HG02588 (cell line): ENCODE data around the gene ELFN1.

Experiments
- ATAC-seq: cut with Tn5 transposase; IDR thresholded peaks from one replicate; pipeline ENCODE4 v1.9.1; 2021; ENCODE audit warnings: mild to moderate bottlenecking, moderate library complexity; ENCODE audit not compliant: unreplicated experiment

ELFN1 gene

GRCh38 chr7:1777122-1777521 is 107.0 kb downstream of the ELFN1 start:
- no peak for ATAC-seq

GRCh38 chr7:1779445-1779844 is 109.4 kb downstream of the ELFN1 start:
- no peak for ATAC-seq

GRCh38 chr7:1781369-1781768 is 111.3 kb downstream of the ELFN1 start:
- ATAC-seq: no peak

DNA sequence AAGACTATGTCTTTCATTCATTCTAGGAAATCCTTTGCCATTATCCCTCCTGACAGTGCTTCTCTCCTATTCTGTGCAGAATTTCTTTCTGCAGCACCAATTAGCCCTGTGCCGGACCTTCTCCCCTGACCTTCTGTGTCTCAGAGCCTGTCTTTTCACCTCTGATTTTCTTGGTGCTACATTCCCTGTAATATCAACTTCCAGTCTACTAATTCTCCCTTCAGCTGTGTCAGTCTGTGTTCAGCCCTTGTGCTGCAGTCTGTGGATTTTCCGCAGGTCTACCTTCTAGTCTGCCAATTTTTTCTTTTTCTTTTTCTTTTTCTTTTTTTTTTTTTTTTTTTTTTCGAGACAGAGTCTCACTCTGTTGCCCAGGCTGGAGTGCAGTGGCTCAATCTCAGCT is 115.8 kb downstream of the ELFN1 start:
- no peak for ATAC-seq

DNA sequence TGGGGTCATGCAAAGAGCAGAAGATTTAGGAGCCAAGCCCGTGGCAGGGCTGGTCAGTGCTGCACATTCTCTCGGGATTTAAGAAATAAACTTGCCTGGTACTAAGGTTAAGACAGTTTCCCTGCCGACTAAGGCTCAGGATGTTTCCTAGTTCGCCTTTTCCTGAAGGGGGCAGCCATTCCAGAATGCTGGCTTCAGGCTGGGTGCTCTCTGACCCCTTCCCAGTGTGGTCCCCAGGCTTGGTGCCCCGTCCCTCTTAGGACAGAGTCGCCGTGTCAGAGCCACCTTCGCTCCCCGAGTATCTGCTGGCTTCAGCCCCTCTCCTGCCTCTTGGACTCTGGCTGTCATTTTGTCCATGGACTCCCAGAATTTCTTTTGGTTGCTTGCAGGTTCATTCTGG is 117.2 kb downstream of the ELFN1 start:
- ATAC-seq: no peak

DNA sequence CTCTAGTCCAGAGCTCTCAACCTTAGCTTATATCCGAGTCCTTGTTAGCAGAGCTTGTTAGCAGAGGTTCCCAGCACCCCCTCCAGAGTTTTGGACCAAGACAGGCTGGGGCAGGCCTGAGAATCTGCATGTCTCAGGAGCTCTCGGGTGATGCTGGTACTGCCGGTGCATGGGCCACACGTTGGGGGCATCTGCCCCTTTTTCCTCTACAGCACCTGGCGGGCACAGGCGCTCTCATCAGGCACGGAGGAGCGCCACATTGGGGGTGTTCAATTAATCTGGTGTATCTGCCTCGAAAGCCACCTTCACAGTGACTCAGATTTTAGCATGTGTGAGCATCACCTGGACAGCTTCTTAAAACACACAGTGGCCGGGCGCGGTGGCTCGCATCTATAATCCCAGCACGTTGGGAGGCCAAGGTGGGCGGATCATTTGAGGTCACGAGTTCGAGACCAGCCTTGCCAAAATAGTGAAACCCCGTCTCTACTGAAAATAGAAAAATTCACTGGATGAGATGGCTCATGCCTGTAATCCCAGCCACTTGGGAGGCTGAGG is 117.7 kb downstream of the ELFN1 start:
- no peak for ATAC-seq

DNA sequence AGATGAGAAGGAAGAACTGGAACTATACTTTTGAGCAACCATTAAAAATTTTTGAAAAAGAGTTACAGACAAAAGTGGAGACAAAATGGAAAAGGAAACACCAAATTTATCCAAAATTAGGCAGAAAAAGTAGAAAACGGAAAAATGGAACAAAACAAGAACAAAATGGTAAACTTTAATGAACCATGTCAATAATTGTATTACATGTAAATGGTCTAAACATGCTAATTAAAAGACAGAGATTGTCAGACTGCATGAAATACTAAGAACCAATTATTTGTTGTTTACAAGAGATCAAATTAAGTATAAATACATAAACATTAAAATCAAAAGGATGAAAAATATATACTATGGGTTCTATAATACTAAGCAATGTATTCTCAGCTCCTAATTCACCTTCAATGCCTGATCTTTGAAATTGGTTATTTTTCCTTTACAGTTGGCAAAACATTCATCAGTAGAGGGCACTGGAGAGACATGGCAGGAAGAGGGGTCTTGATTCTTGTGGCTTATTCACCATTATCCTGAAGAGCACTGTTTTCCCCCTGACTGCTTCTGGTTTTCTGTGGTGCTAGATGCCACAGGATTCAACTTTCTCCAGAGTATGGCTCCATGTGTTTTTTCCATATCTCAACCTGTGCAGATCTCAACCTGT is 124.9 kb downstream of the ELFN1 start:
- ATAC-seq: no peak
